H1 (cell line): ENCODE results near the gene GAS2L1. TPM values are rescaled to one million over a fixed set of nuclear protein-coding genes. Genes with fewer than 3 reads are reported as not detected.

ENCODE experiments used
- CTCF ChIA-PET: fragments of 300-600 bp; sonication (Branson Sonifier 250); formaldehyde crosslinking; loops from one replicate; lab custom pipeline; 2021; ENCODE audit not compliant: partially characterized antibody; lab: Charles Lee
- POLR2A ChIA-PET: fragments of 300-600 bp; sonication (Branson Sonifier 250); formaldehyde crosslinking; loops from one replicate; lab custom pipeline; 2021; ENCODE audit warnings: inconsistent platforms; ENCODE audit not compliant: partially characterized antibody; lab: Charles Lee
- DNase-seq, 2 experiments: peaks; one replicate each; pipeline versions ENCODE4 v3.0.0 to v3.0.0-alpha.2; 2010 to 2022; ENCODE audit warnings: low spot score in 2 of 2, low read depth in 1 of 2, mixed read lengths in 1 of 2
- FAIRE-seq: peaks from 2 replicates; lab custom pipeline; 2011; peaks lifted over from hg19 to GRCh38; lab: Jason Lieb, UNC
- H2AFZ ChIP-seq: 2 replicates; pipeline ENCODE4 v1.8.1; 2012; ENCODE audit warnings: low read length, inconsistent platforms
- H2AK5ac ChIP-seq: 2 replicates; pipeline ENCODE4 v1.6.1; 2013; ENCODE audit warnings: low read depth, low read length
- H2BK120ac ChIP-seq: replicated peaks from 2 replicates; pipeline ENCODE3; 2013; ENCODE audit warnings: low read depth, low read length, inconsistent platforms
- H2BK12ac ChIP-seq: 2 replicates; pipeline ENCODE4 v1.6.1; 2013; ENCODE audit warnings: low read depth, low read length
- H2BK15ac ChIP-seq: 2 replicates; pipeline ENCODE4 v1.6.1; 2013; ENCODE audit warnings: low read length
- H2BK20ac ChIP-seq: 2 replicates; pipeline ENCODE4 v1.6.1; 2013; ENCODE audit warnings: low read length
- H2BK5ac ChIP-seq: 2 replicates; pipeline ENCODE4 v1.6.1; 2013; ENCODE audit warnings: low read depth, low read length
- H3K14ac ChIP-seq: 2 replicates; pipeline ENCODE4 v1.6.1; 2013; ENCODE audit warnings: inconsistent platforms; ENCODE audit not compliant: insufficient read length
- H3K18ac ChIP-seq: 2 replicates; pipeline ENCODE4 v1.6.1; 2013; ENCODE audit warnings: low read length; ENCODE audit errors: extremely low read depth
- H3K23ac ChIP-seq: 2 replicates; pipeline ENCODE4 v1.6.1; 2013; ENCODE audit warnings: inconsistent platforms; ENCODE audit not compliant: insufficient read length
- H3K23me2 ChIP-seq: 2 replicates; pipeline ENCODE4 v1.6.1; 2013; ENCODE audit warnings: low read depth, low read length
- H3K27ac ChIP-seq: 2 replicates; pipeline ENCODE4 v1.6.1; 2011; ENCODE audit warnings: low read depth, low read length, inconsistent platforms
- H3K27me3 ChIP-seq, 4 experiments: replicated peaks in 1 of 4; 1 replicate in 1 of 4; 2 replicates in 3 of 4; pipeline versions ENCODE4 v1.6.1 to v1.8.1; 2011 to 2013; ENCODE audit warnings: low read length in 3 of 4, mild to moderate bottlenecking in 3 of 4, inconsistent platforms in 2 of 4, mixed read lengths in 2 of 4, moderate library complexity in 1 of 4; ENCODE audit not compliant: control insufficient read depth in 3 of 4, insufficient read depth in 3 of 4; ENCODE audit errors: extremely low read depth in 1 of 4
- H3K36me3 ChIP-seq, 4 experiments: 2 replicates each; pipeline versions ENCODE4 v1.6.1 to v1.8.1; 2011 to 2013; ENCODE audit warnings: mild to moderate bottlenecking in 4 of 4, low read length in 3 of 4, moderate library complexity in 2 of 4, control low read depth in 1 of 4, inconsistent platforms in 1 of 4; ENCODE audit not compliant: insufficient read depth in 4 of 4, control insufficient read depth in 2 of 4
- H3K4ac ChIP-seq: replicated peaks from 2 replicates; pipeline ENCODE3; 2013; ENCODE audit warnings: low read length, low read depth, mixed read lengths, inconsistent platforms; ENCODE audit not compliant: insufficient read length
- H3K4me1 ChIP-seq, 4 experiments: replicated peaks in 1 of 4; 1 replicate in 1 of 4; 2 replicates in 3 of 4; pipeline versions ENCODE4 v1.6.1 to v1.8.1; 2011 to 2013; ENCODE audit warnings: low read length in 3 of 4, inconsistent platforms in 2 of 4, mixed read lengths in 1 of 4; ENCODE audit not compliant: insufficient read depth in 4 of 4, control insufficient read depth in 3 of 4
- H3K4me2 ChIP-seq, 2 experiments: 2 replicates each; pipeline versions ENCODE4 v1.6.1 to v1.8.1; 2011 to 2013; ENCODE audit warnings: low read depth in 2 of 2, low read length in 2 of 2, control low read depth in 1 of 2, inconsistent platforms in 1 of 2, mild to moderate bottlenecking in 1 of 2; ENCODE audit not compliant: insufficient read depth in 1 of 2
- H3K4me3 ChIP-seq, 4 experiments: fragments of 200-600, 300-600 bp in 1 of 4; sonication (generic), shearing (Covaris generic), sonication (Bioruptor Twin) in 1 of 4; 2 replicates each; pipeline versions ENCODE4 v1.5.1 to v1.8.1; 2011 to 2016; ENCODE audit warnings: low read length in 4 of 4, low read depth in 3 of 4, control low read depth in 2 of 4, inconsistent platforms in 2 of 4, mild to moderate bottlenecking in 2 of 4, mixed read lengths in 1 of 4, moderate library complexity in 1 of 4; ENCODE audit not compliant: insufficient read depth in 2 of 4; ENCODE audit errors: extremely low read depth in 1 of 4
- H3K56ac ChIP-seq: replicated peaks from 2 replicates; pipeline ENCODE3; 2013; ENCODE audit warnings: low read depth, mild to moderate bottlenecking, mixed read lengths, low read length, inconsistent platforms; ENCODE audit not compliant: insufficient read length
- H3K79me1 ChIP-seq: 2 replicates; pipeline ENCODE4 v1.6.1; 2013; ENCODE audit warnings: low read depth, low read length, control low read depth
- H3K79me2 ChIP-seq, 2 experiments: 2 replicates each; pipeline versions ENCODE4 v1.6.1 to v1.8.1; 2012 to 2013; ENCODE audit warnings: low read length in 2 of 2, mild to moderate bottlenecking in 2 of 2, inconsistent platforms in 1 of 2; ENCODE audit not compliant: insufficient read depth in 2 of 2, control insufficient read depth in 1 of 2
- H3K9ac ChIP-seq, 4 experiments: replicated peaks in 1 of 4; 1 replicate in 1 of 4; 2 replicates in 3 of 4; pipeline versions ENCODE4 v1.6.1 to v1.8.1; 2011 to 2013; ENCODE audit warnings: low read depth in 3 of 4, low read length in 3 of 4, control low read depth in 2 of 4, mild to moderate bottlenecking in 2 of 4, moderate library complexity in 2 of 4, inconsistent platforms in 1 of 4; ENCODE audit errors: extremely low read depth in 1 of 4
- H3K9me3 ChIP-seq, 2 experiments: 2 replicates each; pipeline versions ENCODE4 v1.6.1 to v1.8.1; 2012 to 2013; ENCODE audit warnings: mild to moderate bottlenecking in 2 of 2, moderate library complexity in 2 of 2, control low read depth in 1 of 2, inconsistent platforms in 1 of 2, low read depth in 1 of 2, low read length in 1 of 2, mixed read lengths in 1 of 2; ENCODE audit not compliant: insufficient read depth in 2 of 2
- H4K20me1 ChIP-seq, 2 experiments: replicated peaks in 1 of 2; 2 replicates each; pipeline versions ENCODE3 to v1.8.1; 2011 to 2013; ENCODE audit warnings: inconsistent platforms in 2 of 2, low read length in 2 of 2, mild to moderate bottlenecking in 1 of 2; ENCODE audit not compliant: insufficient read depth in 2 of 2, control insufficient read depth in 1 of 2
- H4K5ac ChIP-seq: 2 replicates; pipeline ENCODE4 v1.6.1; 2013; ENCODE audit warnings: low read length, low read depth, mixed read lengths, inconsistent platforms; ENCODE audit not compliant: insufficient read length
- H4K8ac ChIP-seq: 2 replicates; pipeline ENCODE4 v1.8.0; 2013; ENCODE audit warnings: mild to moderate bottlenecking, moderate library complexity, low read length, inconsistent platforms; ENCODE audit not compliant: insufficient read depth; ENCODE audit errors: extremely low read depth
- H4K91ac ChIP-seq: replicated peaks from 2 replicates; pipeline ENCODE3; 2013; ENCODE audit warnings: low read length, mixed read lengths, inconsistent platforms; ENCODE audit not compliant: insufficient read length
- HDAC6 ChIP-seq: IDR thresholded peaks from one replicate; pipeline ENCODE4 v1.7.1; 2012; ENCODE audit warnings: low read depth, mild to moderate bottlenecking, inconsistent platforms, low read length, moderate library complexity
- WGBS, 2 experiments: shearing (Covaris generic) in 1 of 2; methylation state at CpG; one replicate each; pipeline versions ENCODE4 v1.1.6 to v1.1.7; 2013 to 2015; ENCODE audit warnings: low lambda C conversion rate in 2 of 2, mixed read lengths in 2 of 2, inconsistent platforms in 1 of 2, low coverage in 1 of 2, missing lambda C conversion rate in 1 of 2; ENCODE audit not compliant: insufficient replicate concordance in 2 of 2, insufficient coverage in 1 of 2, insufficient read length in 1 of 2; ENCODE audit errors: extremely low coverage in 1 of 2, missing lambda C conversion rate in 1 of 2; 5-methylcytosine and 5-hydroxymethylcytosine counted together
- polyA plus RNA-seq, 7 experiments: library from polyadenylated mRNA; depleted of rRNA in 3 of 7; stranded (reverse) in 5 of 7; unstranded in 2 of 7; fragments of >200 nt in 5 of 7; fragments of 200-250 nt in 2 of 7; gene quantifications; 1 replicate in 5 of 7; 2 replicates in 1 of 7; 4 replicates in 1 of 7; pipeline versions ENCODE4 v1.2.1 to v1.2.3, GENCODE V29; 2011 to 2013; ENCODE audit warnings: missing spikeins in 2 of 7, mixed read lengths in 2 of 7
- total RNA-seq: library from RNA; stranded (reverse); fragmentation: NEBNext Ultra II Directional; extraction: Animal tissue kit (Norgen Biotek cat#: 25700); gene quantifications from 2 replicates; pipeline ENCODE4 v1.2.1, GENCODE V29; 2021

Gene GAS2L1
- total and polyA plus RNA-seq, 2 of the 8 experiments (the other 6 are each of a cell fraction or from before 2014, with no cell fraction given) = 3.6 to 10.1 TPM

DNA sequence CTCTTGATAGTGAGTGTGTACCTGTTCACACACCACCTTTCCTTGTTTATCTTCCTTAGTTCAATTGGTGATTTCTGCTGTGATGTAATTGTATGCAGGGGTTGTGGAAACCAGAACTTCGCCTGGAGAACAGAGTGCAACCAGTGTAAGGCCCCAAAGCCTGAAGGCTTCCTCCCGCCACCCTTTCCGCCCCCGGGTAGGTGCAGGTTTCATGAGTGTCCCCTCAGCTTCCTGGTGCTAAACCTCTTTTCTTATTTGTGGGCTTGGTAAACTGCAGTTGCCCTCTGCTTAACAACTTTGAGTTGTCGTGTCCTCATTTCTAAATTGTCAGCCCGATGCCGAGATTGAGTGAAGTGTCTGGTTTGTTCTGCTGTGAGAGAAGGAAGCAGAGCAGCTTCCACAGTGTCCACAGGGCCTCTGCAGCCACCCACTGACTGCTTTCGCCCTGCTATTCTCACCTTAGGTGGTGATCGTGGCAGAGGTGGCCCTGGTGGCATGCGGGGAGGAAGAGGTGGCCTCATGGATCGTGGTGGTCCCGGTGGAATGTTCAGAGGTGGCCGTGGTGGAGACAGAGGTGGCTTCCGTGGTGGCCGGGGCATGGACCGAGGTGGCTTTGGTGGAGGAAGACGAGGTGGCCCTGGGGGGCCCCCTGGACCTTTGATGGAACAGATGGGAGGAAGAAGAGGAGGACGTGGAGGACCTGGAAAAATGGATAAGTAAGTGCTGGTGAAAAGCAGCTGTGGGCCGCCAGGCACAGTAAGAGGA is 7.1 kb upstream of the GAS2L1 start:
- H3K18ac ChIP-seq = no peak overlapping the region
- peak overlapping the region; percentile 89; the same call in 1 of the 2 replicates for H4K8ac ChIP-seq
- H2BK12ac ChIP-seq = no peak overlapping the region
- H3K27me3 ChIP-seq = no peaks in the 10 kb centered on the region
- no peak for FAIRE-seq
- no peak overlapping the region for H3K4ac ChIP-seq
- no peak overlapping the region for H3K14ac ChIP-seq
- no peaks in the 10 kb centered on the region for H3K23me2 ChIP-seq
- H3K4me1 ChIP-seq = no peaks in the 10 kb centered on the region
- DNase-seq = no peak
- H3K4me2 ChIP-seq = no peak overlapping the region
- H4K5ac ChIP-seq = no peak overlapping the region
- H2AK5ac ChIP-seq = no peak overlapping the region
- no peaks in the 10 kb centered on the region for H3K9me3 ChIP-seq
- H3K56ac ChIP-seq = no peak overlapping the region
- 0 out of 2 replicates have a peak overlapping the region, but pooled peaks have one; percentile 52 for H2BK5ac ChIP-seq
- no peaks in the 10 kb centered on the region for H3K79me2 ChIP-seq
- no peak overlapping the region for H2BK20ac ChIP-seq
- H3K27ac ChIP-seq = no peak overlapping the region
- no peak overlapping the region for H3K9ac ChIP-seq
- H2BK120ac ChIP-seq = no peak overlapping the region
- peaks cover 48 to 66% (median 54%) of the 10 kb centered on the region in 4 experiments for H3K36me3 ChIP-seq
- WGBS, 2 experiments = 94% methylated on average over 19 of the region's 19 CpGs; no CpG with 5 or more reads in 1 of the 2 experiments
- TF ChIP-seq HDAC6 = no peak
- H3K23ac ChIP-seq = no peak overlapping the region
- H3K79me1 ChIP-seq = no peaks in the 10 kb centered on the region; the same call in 1 of the 2 replicates
- H2BK15ac ChIP-seq = no peak overlapping the region
- H4K20me1 ChIP-seq = peaks cover 10 to 17% of the 10 kb centered on the region in 2 experiments
- ChIA-PET POLR2A (interaction anchor here (0.7 to 9.1 kb wide), 10 partner anchors 6 to 28 kb away, joined by 3 to 147 read pairs (median 10); partner anchors contain the start of genes EWSR1 and RHBDD3), CTCF (interaction anchor here (0.8 to 1.0 kb wide), 2 partner anchors 13 to 59 kb away, joined by 3 read pairs; no protein-coding TSS in a partner anchor)
- H3K4me3 ChIP-seq = no peak overlapping the region
- no peak overlapping the region for H4K91ac ChIP-seq
- no peak overlapping the region for H2AFZ ChIP-seq
